Mammary epithelial cell (primary cell): ENCODE results near the gene ZFYVE1.

Source experiments
- EZH2 ChIP-seq: IDR thresholded peaks from 2 replicates; pipeline ENCODE4 v1.6.1; 2012; ENCODE audit warnings: low read length, inconsistent platforms, borderline replicate concordance
- TF ChIP-seq, protein P1 (sequence below), 2 donors: IDR thresholded peaks in 1 of 2; conservative IDR thresholded peaks in 1 of 2; 2 replicates each; pipeline ENCODE4 v1.5.1; 2011 to 2012; ENCODE audit warnings: inconsistent platforms in 2 of 2, low read length in 2 of 2, mild to moderate bottlenecking in 2 of 2, control low read depth in 1 of 2, low read depth in 1 of 2; ENCODE audit not compliant: insufficient read depth in 1 of 2; ENCODE audit errors: extremely low read depth in 1 of 2

DNA sequence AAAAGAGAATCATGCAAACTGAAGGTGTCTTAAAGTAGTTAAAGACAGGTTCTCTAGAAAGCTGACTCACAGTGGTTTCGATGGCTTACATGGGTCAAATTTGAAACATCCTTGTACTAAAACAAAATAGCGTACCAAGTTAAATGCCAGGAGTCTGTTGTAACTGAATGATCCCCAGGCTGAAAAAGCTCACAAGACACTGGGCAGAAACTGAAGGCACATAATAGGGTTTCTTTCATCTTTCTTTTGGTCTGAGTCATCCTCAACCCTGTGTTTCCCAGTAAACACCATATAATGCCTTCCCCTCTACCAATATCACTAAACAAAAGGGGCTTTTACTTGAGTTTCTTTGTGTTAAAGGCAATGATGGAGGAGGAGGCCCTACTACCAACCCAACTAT, 12.8 kb downstream of the ZFYVE1 start:
- TF ChIP-seq, protein P1, sequence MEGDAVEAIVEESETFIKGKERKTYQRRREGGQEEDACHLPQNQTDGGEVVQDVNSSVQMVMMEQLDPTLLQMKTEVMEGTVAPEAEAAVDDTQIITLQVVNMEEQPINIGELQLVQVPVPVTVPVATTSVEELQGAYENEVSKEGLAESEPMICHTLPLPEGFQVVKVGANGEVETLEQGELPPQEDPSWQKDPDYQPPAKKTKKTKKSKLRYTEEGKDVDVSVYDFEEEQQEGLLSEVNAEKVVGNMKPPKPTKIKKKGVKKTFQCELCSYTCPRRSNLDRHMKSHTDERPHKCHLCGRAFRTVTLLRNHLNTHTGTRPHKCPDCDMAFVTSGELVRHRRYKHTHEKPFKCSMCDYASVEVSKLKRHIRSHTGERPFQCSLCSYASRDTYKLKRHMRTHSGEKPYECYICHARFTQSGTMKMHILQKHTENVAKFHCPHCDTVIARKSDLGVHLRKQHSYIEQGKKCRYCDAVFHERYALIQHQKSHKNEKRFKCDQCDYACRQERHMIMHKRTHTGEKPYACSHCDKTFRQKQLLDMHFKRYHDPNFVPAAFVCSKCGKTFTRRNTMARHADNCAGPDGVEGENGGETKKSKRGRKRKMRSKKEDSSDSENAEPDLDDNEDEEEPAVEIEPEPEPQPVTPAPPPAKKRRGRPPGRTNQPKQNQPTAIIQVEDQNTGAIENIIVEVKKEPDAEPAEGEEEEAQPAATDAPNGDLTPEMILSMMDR (conservative IDR thresholded peaks at IDR 0.05 in 1 of 2, IDR thresholded peaks at IDR 0.05 in 1 of 2; ENCODE audit: extremely low read depth in 1 of 2, insufficient read depth in 1 of 2, low read depth in 1 of 2, low read length in 2 of 2) = no peak
- TF ChIP-seq EZH2 = no peak
